ENCODE results near the gene CDIP1. TPM values are rescaled to one million over a fixed set of nuclear protein-coding genes. Genes with fewer than 3 reads are reported as not detected.
A peak's percentile ranks its signal among the peaks of the same experiment; 100 is the strongest.

Gene CDIP1
- total RNA-seq, 1 donor from 2014 or later: 41.3 TPM

- Mint-ChIP-seq H3K36me3 (no peaks in the 10 kb centered on the region), H3K27ac (no peak overlapping the region), H3K4me3 (no peak overlapping the region), H3K27me3 (no peaks in the 10 kb centered on the region), H3K4me1 (ENCODE audit: unreplicated experiment) (no peaks in the 10 kb centered on the region), H3K9me3 (no peaks in the 10 kb centered on the region)
- DNase-seq (ENCODE audit: extremely low spot score, unreplicated experiment): no peak
- TF ChIP-seq CTCF (conservative IDR thresholded peaks at IDR 0.05): no peak
Measured at GRCh38 chr16:4570086-4570485, 31.5 kb upstream of the CDIP1 start.

GRCh38 chr16:4566144-4566543 lies 27.6 kb upstream of the CDIP1 start:
- H3K4me3 Mint-ChIP-seq: no peak overlapping the region
- TF ChIP-seq CTCF (conservative IDR thresholded peaks at IDR 0.05): no peak
- H3K36me3 Mint-ChIP-seq: no peaks in the 10 kb centered on the region
- DNase-seq (ENCODE audit: extremely low spot score, unreplicated experiment): no peak
- H3K27ac Mint-ChIP-seq: no peak overlapping the region
- no peaks in the 10 kb centered on the region for H3K9me3 Mint-ChIP-seq
- no peaks in the 10 kb centered on the region for H3K4me1 Mint-ChIP-seq (ENCODE audit: unreplicated experiment)
- no peaks in the 10 kb centered on the region for H3K27me3 Mint-ChIP-seq

- H3K27me3 Mint-ChIP-seq: no peaks in the 10 kb centered on the region
- no peaks in the 10 kb centered on the region for H3K4me1 Mint-ChIP-seq (ENCODE audit: unreplicated experiment)
- no peak overlapping the region for H3K4me3 Mint-ChIP-seq
- no peak for DNase-seq (ENCODE audit: extremely low spot score, unreplicated experiment)
- no peak overlapping the region for H3K27ac Mint-ChIP-seq
- no peaks in the 10 kb centered on the region for H3K9me3 Mint-ChIP-seq
- TF ChIP-seq CTCF (conservative IDR thresholded peaks at IDR 0.05): no peak
- no peaks in the 10 kb centered on the region for H3K36me3 Mint-ChIP-seq
Measured at GRCh38 chr16:4564661-4565267, 26.2 kb upstream of the CDIP1 start.

- TF ChIP-seq CTCF (conservative IDR thresholded peaks at IDR 0.05): no peak
- H3K36me3 Mint-ChIP-seq: no peaks in the 10 kb centered on the region
- peak overlapping the region; percentile 64 for H3K27ac Mint-ChIP-seq
- no peak overlapping the region for H3K4me3 Mint-ChIP-seq
- no peak for DNase-seq (ENCODE audit: extremely low spot score, unreplicated experiment)
- no peaks in the 10 kb centered on the region for H3K9me3 Mint-ChIP-seq
- no peaks in the 10 kb centered on the region for H3K27me3 Mint-ChIP-seq
- no peaks in the 10 kb centered on the region for H3K4me1 Mint-ChIP-seq (ENCODE audit: unreplicated experiment)
Measured at GRCh38 chr16:4561596-4561995, 23.0 kb upstream of the CDIP1 start.

- Mint-ChIP-seq H3K9me3 (no peaks in the 10 kb centered on the region), H3K4me1 (ENCODE audit: unreplicated experiment) (no peaks in the 10 kb centered on the region), H3K27ac (peak overlapping the region; percentile 41), H3K36me3 (no peaks in the 10 kb centered on the region), H3K4me3 (no peak overlapping the region), H3K27me3 (no peaks in the 10 kb centered on the region)
- TF ChIP-seq CTCF (conservative IDR thresholded peaks at IDR 0.05): no peak
- DNase-seq (ENCODE audit: extremely low spot score, unreplicated experiment): no peak
Measured at GRCh38 chr16:4557973-4558372, 19.4 kb upstream of the CDIP1 start.

GRCh38 chr16:4556580-4556979 lies 18.0 kb upstream of the CDIP1 start:
- no peaks in the 10 kb centered on the region for H3K4me1 Mint-ChIP-seq (ENCODE audit: unreplicated experiment)
- H3K27me3 Mint-ChIP-seq: no peaks in the 10 kb centered on the region
- no peak for TF ChIP-seq CTCF (conservative IDR thresholded peaks at IDR 0.05)
- H3K27ac Mint-ChIP-seq: no peak overlapping the region
- no peak for DNase-seq (ENCODE audit: extremely low spot score, unreplicated experiment)
- no peaks in the 10 kb centered on the region for H3K9me3 Mint-ChIP-seq
- H3K4me3 Mint-ChIP-seq: no peak overlapping the region
- no peaks in the 10 kb centered on the region for H3K36me3 Mint-ChIP-seq
